ENCODE data around the gene CNGA4.

DNA sequence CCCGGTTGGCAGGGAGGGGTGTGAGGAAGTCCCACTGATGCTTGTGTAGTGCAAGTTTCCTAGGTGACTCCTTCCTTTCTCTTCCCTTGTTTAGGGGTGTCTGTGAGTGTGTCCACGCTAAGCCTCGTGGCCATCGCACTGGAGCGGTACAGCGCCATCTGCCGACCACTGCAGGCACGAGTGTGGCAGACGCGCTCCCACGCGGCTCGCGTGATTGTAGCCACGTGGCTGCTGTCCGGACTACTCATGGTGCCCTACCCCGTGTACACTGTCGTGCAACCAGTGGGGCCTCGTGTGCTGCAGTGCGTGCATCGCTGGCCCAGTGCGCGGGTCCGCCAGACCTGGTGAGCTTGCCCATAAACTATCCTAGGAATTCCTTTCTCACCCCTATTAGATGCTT, 31.1 kb downstream of the CNGA4 start:
- TF ChIP-seq, protein P1, sequence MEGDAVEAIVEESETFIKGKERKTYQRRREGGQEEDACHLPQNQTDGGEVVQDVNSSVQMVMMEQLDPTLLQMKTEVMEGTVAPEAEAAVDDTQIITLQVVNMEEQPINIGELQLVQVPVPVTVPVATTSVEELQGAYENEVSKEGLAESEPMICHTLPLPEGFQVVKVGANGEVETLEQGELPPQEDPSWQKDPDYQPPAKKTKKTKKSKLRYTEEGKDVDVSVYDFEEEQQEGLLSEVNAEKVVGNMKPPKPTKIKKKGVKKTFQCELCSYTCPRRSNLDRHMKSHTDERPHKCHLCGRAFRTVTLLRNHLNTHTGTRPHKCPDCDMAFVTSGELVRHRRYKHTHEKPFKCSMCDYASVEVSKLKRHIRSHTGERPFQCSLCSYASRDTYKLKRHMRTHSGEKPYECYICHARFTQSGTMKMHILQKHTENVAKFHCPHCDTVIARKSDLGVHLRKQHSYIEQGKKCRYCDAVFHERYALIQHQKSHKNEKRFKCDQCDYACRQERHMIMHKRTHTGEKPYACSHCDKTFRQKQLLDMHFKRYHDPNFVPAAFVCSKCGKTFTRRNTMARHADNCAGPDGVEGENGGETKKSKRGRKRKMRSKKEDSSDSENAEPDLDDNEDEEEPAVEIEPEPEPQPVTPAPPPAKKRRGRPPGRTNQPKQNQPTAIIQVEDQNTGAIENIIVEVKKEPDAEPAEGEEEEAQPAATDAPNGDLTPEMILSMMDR (IDR thresholded peaks at IDR 0.05; ENCODE audit: poor library complexity): no peak
- TF ChIP-seq EZH2phosphoT487 (IDR thresholded peaks at IDR 0.05; ENCODE audit: low read depth, severe bottlenecking, unreplicated experiment): no peak
